Left hindlimb (tissue), 1 donor: ENCODE data around the gene TMEM120B.

Source experiments
- DNase-seq: peaks from one replicate; pipeline ENCODE4 v3.0.0-alpha.2; 2018

TMEM120B gene

DNA sequence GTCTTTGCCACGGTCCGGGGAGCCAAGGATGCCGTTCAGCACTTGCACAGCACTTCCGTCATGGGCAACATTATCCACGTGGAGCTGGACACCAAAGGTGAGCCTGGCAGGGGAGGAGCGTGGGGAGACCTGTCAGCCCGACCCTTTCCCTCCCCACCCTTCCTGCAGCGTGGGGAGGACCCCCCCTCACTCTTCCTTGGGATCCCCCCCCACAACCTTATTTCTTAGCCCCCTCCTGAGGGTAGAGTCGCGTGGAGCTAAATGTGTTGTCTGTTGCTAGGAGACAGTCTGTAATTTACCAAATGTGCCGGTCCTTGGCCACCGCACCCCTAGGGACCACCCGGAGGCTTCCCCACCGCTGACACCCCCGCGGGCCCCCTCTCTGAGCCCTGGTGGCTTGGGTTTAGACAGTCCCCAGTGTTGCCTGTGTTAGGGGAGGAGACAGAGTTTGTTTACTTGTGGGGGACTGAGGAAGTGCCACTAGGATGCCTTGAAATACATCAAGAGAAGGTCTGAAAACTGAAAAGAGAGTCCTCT is 93.5 kb downstream of the TMEM120B start:
- no peak for DNase-seq

- no peak for DNase-seq
These were observed 94.2 kb downstream of the TMEM120B start for GRCh38 chr12:121806546-121807423.

- no peak for DNase-seq
These were observed 95.2 kb downstream of the TMEM120B start for GRCh38 chr12:121807642-121808347.

DNA sequence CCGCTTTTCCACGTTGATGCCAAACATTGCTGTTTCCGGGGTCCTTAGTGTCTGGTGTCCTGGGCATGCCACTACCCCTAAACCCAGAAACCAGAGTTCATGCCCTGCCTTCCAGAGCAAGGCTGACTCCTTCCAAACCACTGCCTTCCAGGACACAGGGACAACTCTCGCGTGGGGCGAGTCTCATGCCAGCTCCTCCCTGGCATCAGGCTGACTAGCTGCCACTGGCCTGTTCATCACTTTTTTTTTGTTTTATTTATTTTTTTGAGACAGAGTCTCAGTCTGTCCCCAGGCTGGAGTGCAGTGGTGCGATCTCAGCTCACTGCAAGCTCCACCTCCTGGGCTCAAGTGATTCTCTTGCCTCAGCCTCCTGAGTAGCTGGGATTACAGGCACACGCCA is 96.1 kb downstream of the TMEM120B start:
- no peak for DNase-seq

- no peak for DNase-seq
These were observed 97.2 kb downstream of the TMEM120B start for GRCh38 chr12:121809712-121810116.

DNA sequence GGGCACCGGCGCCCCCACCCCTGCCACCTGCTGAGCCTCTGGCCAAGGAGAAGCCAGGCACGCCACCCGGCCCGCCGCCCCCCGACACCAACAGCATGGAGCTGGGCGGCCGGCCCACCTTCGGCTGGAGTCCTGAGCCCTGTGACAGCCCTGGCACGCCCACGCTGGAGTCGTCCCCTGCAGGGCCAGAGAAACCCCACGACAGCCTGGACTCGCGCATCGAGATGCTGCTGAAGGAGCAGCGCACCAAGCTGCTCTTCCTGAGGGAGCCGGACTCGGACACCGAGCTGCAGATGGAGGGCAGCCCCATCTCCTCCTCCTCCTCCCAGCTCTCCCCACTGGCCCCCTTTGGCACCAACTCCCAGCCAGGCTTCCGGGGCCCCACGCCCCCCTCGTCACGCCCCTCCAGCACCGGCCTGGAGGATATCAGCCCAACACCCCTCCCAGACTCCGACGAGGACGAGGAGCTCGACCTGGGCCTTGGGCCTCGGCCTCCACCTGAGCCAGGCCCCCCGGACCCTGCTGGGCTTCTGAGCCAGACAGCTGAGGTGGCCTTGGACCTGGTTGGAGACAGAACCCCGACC is 97.8 kb downstream of the TMEM120B start:
- DNase-seq, result no peak

- no peak for DNase-seq
These were observed 98.4 kb downstream of the TMEM120B start for GRCh38 chr12:121810833-121811433.

GRCh38 chr12:121811434-121812319 is 99.1 kb downstream of the TMEM120B start:
- peak; percentile 85 for DNase-seq

DNA sequence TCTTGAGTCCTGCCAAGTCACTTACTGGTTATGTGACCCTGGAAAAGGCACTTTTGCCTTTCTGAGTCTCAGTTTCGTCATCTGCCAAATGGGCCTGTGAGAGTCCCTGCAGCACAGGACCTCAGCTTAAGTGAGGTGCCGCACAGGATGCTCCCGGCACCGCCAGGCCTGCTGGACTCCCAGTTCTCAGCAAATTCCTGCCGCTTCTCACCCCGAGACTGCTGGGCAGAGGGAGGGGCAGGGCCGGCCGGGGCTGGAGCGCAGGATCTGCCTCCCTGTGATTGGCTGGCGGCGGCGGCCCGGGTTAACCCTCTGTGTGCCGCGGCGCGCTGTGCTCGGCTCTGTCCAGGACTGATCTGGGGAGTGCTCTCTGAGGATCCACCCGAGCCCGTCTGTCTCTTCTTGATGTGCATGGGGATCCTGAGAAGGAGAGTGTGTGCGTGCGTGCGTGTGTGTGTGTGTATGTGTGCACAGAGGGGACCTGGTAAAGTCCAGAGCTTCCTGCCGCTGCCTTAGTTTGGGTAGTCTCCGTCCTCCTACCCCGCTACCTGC is 99.8 kb downstream of the TMEM120B start:
- peak; percentile 71 for DNase-seq

DNA sequence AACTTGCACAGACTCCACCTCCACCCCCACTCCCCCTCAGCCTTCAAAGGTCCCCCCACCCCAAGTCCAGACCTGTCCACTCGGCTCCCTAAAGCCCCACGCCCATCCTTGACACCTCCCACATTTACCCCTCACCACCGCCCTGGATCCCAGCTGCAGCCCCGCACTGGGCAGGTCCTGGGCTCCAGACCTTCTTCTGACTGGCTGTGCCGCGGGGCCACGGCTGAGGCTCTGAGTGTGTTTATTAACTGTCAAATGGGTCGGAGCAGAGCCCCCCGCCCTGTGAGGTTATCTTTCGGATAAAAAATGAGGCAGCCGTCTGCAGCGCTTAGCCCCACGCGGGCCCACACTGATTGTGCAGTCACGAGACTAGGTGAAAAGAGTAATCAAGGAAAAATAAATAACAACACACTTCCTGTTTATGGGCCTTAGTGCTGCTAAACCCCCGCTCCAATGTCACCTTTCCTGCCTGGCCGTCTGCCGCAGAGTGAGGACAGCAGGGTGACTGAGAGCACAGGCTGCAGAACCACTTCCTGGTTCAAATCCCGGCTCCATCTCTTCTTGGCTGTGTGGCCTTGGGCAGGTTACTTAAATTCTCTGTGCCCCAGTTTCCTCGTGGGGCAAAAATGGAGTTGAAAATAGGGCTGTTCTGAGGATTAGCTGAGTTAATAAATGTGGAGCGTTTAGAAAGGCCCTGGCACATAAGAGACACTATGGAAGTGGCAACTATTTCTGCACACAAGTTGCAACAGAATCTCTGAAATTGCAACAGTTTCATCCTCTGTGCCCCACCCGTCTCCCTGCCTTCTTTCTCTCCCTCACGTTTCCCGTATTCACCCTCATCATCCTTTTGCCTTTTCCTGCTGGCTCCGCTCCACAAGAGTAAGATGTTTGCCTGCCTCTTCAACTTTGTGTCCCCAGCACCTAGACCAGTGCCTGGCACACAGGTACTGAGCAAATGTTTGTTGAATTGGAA is 100.7 kb downstream of the TMEM120B start:
- DNase-seq, result no peak

DNA sequence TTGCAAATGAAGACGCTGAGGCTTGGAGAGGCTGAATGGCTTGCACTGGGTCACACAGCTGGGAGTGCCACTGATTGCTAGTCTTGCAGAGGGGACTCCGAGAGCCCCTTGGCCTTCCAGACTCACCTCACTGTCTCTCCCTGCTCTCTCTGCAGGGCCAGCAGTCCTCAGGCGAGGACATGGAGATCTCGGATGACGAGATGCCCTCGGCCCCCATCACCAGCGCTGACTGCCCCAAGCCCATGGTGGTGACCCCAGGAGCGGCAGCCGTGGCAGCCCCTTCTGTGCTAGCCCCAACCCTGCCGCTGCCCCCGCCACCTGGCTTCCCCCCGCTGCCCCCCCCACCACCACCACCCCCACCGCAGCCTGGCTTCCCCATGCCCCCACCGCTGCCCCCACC is 101.4 kb downstream of the TMEM120B start:
- no peak for DNase-seq

- no peak for DNase-seq
These were observed 102.0 kb downstream of the TMEM120B start for GRCh38 chr12:121814429-121815119.

DNA sequence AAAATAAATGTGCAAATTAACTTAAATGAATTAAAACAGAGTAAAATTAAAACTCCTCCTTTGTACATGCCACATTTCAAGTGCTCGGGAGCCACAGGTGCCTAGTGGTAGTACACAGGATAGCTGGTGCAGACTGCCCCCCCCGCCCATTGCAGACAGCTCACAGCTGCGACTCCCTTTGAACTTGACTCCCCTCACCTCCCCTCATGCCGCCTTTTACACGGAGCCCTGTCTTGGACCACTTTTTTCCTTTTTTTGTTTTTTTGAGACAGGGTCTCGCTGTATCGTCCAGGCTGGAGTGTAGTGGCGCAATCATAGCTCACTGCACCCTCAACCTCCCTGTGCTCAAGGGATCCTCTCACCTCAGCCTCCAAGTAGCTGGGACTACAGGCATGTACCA is 102.7 kb downstream of the TMEM120B start:
- DNase-seq, result no peak

- no peak for DNase-seq
These were observed 104.5 kb downstream of the TMEM120B start for GRCh38 chr12:121816925-121817647.

DNA sequence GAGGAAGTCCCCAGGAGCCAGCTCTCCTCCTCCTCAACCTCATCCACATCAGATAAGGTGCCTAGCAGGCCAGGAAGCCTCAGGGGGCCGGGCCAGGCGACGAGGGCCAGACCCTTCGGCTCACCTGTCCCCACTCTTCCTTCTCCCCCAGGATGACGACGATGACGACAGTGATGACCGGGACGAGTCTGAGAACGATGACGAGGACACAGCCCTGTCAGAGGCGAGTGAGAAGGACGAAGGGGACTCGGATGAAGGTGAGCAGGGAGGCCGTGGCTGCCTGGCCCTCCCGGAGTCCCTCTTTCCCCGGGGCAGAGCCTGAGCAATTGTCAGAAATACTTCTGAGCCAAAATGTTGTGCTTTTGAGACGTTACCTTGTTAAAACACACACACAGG is 105.1 kb downstream of the TMEM120B start:
- DNase-seq, result no peak

DNA sequence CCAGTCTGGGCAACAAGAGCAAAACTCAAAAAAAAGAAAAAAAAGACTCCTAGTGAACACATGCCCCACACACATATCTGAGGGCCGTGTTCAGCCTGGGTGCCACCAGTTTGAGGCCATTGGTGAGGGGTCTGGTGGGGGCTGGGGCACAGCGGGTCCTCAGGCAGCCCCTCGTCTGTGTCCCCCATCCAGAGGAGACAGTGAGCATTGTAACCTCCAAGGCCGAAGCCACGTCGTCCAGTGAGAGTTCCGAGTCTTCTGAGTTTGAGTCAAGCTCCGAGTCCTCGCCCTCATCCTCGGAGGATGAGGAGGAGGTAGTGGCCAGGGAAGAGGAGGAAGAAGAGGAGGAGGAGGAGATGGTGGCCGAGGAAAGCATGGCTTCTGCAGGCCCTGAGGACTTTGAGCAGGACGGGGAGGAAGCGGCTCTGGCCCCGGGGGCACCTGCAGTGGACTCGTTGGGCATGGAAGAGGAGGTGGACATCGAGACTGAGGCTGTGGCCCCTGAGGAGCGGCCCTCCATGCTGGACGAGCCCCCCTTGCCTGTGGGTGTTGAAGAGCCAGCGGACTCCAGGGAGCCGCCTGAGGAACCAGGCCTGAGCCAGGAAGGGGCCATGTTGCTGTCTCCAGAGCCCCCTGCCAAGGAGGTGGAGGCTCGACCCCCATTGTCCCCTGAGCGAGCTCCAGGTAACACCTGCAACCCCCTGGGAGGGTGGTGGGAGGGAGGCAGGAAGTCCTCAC is 106.8 kb downstream of the TMEM120B start:
- DNase-seq, result no peak

DNA sequence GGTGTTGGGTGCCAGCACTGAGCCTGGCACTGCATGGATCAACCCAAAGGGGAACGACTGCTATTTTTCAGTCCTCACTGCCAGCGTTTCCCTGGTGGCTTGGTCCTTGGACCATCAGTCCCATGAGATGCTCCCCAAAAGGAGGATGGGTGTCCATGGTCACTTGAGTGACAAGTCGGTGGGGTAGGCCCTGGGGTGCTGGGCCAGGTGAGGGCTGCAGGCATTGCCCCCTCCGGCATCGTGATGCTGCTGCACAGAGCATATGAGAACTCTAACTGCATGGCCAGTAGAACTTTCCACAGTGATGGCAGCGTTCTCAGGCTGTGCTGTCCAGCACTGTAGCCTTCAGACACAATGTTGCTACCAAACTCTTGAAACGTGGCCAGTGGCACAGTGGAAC is 107.5 kb downstream of the TMEM120B start:
- DNase-seq, result no peak

- no peak for DNase-seq
These were observed 110.0 kb downstream of the TMEM120B start for GRCh38 chr12:121822393-121823100.
